C1 segment of cervical spinal cord (tissue), 14 donors: Measurements from ENCODE around the gene PLCG1.
A peak's percentile ranks its signal among the peaks of the same experiment; 100 is the strongest.

Experiments used
- DNase-seq, 14 donors: peaks; one replicate each; lab custom pipeline; 2025; lab: John Stamatoyannopoulos, UW

The PLCG1 gene

DNA sequence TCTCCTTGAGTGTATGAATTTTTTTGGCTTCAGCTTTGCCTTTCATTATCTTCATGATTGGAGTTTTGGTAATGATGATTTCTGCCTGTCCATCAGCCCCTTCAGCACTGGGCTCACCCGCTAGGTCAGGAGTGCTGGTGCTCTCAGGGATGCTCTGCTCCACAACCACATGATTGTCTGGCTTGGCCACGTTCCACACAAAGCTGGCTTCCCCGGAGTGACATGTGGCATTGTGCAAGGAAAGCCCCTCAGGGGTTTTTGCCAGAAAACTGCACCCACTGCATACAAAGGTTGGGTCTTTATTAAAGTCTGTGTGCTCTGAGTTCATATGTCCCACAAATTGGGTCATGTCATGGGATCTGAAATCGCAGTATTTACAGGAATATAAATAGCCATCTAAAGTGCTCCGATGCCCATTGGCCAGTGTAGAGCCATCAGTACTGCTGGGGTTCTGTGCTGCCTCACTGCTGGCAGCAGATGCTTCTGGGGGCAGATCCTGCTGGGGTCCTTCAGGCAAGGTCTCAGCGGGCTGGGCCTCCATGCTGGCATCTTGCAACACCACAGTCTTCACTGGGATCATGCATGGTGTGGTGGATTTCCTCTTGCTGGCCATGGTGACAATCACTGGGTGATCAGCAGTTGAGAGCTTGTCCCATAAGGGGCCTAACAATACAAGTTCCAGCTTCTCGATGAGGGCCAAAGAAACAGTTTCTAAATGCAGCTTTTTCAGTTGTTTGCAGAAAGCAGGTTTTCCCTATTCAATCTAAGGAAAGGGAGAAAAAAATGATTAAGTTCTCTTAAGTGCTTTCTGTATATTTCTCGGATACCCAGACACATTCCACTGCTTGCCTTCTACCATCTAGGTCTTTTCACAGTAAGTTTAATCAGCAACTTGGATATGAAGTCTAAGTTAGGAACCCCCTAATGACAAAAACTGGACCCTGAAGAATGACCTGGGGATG lies 67.2 kb downstream of the PLCG1 start:
- DNase-seq = peak in 3 of 14 donors; percentile 38 to 70 (median 53)

DNA sequence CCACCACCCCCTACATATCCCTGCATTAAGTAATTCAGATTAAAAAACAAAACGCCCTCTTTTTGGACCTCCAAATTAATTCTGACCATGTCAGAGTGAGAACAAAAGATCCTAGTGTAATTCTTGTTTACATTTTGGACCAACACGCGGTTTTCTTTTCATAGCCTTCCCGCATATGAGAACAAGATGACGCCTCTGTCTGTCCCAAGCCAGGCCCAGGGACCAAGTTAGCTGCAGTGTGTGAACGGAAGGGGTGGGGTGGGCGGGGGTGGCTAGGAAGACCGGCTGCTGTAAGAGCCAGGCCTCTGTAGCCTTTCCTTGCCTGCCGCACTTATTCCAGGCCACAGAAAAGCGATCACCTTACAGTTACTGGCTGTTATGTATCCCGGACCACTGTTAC lies 68.0 kb downstream of the PLCG1 start:
- peak in 10 of 14 donors; percentile 19 to 79 (median 51) for DNase-seq

DNA sequence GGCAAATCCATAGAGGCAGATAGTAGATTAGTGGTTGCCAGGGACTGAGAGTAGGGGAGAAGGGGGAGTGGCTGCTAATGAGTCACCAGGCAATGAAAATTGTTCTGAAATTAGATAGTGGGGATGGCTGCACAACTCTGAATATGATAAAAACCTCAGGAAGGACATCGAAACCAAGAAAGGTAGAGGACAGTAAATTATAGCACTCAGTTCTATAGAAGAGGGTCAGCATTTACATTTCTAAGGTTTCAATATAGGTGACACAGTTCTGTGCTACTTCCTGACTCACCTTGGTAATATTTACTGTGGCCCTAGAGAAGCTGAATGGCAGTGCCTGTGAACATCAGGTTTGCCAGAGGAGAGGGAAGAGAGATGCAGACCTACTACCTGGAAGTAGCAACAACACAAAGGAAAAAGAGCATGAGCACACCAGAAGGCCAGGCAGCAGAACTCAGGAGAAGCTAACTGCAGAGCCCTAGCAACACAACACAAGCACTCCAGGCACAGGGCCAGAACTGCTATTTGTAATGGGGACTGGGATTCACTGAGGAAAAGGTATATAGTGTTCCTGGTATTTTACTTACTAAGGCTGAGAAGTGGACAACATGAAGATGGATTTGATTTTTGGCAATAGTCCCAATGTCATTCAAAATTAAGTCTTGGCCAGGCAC lies 75.9 kb downstream of the PLCG1 start:
- peak in 2 of 14 donors; percentile 32 to 35 for DNase-seq

DNA sequence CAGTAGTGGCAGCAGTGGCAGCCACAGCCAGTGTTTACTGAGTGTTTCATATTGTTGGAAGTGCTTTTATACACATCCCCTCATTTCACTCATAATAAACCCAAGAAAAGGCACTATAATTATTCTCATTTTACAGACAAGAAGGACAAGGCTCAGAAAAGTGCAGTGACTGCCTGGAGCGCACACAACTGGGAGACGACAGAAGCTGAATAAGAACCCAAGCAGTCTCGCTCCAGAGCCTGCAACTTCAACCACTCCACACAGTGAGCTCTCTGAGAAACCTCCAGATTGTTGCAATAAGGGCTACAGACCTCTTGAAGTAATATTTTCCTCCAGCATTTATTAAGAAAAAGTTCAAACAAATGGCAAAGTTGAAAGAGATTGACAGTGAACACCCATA lies 76.9 kb downstream of the PLCG1 start:
- peak in 1 of 14 donors; percentile 16 for DNase-seq

DNA sequence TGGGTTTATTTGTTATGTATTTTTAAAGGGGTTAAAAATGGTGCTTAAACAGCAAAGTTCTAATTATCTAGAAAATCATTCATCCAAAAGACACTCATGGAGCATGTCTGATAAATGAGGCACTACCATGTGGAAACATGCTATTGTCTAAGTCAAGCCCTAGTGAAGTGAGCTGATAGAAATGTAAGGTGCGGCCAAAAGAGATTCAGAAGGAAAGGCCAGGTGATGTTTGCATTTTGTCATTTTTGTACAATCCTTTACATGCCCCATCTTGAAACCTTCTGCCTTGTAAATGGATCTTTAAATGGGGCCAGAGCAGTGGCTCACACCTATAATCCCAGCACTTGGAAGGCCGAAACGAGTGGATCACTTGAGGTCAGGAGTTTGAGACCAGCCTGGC lies 77.3 kb downstream of the PLCG1 start:
- no peak for DNase-seq

DNA sequence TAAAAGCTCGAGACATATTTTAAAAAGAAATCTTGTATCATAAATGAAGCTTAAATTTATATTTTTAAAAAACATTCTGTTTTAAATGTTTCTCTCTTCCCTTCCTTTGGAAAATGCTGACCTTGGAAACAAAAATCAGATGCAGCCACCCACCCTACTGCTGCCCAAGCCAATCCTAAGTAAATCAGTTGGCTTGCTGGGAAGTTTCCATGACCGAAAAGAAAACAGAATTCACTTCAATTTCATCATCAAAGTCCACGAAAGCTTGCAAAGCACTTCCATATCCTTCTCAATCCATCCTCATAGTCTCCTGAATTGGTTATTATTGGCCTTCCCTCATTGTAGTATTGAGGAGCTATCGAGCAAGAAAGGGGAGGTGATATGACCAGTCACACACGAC lies 80.1 kb downstream of the PLCG1 start:
- no peak for DNase-seq

DNA sequence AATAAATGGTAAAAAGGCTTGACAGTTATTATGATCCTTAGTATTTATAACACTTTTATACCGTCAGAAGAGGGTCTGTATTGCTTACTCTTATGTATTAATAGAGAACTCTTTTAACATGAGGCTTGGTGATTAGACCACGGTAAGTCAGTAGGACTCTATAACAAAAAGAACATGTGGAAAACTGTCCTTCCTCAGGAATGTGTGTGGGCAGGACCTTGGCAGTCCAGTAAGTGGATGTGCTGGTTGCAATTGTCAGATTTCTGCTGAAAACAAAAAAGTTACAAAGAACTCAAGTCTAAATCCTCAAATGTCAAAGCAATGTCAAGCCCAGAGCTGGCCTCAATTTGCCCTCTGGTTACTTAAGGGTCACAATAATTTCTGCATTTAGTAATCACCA lies 81.1 kb downstream of the PLCG1 start:
- DNase-seq = no peak

DNA sequence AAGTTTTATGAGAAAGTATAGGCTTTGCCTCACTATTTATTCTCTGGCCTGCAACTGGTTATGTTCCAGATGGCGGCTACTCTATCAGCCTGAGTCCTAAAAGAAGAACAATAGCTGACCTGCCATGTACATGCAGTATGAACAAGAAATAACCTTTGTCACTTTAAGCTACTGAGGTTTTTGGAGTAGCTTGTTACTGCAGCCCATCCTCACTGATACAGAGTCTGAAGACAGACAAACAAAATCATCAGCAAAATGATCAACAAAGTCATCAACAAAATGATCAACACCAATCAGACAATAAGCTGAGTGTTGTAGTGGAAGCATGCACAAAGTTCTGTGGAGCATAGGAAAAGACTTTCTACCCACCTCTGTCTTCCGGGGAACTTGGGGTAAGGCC lies 82.5 kb downstream of the PLCG1 start:
- DNase-seq = no peak

DNA sequence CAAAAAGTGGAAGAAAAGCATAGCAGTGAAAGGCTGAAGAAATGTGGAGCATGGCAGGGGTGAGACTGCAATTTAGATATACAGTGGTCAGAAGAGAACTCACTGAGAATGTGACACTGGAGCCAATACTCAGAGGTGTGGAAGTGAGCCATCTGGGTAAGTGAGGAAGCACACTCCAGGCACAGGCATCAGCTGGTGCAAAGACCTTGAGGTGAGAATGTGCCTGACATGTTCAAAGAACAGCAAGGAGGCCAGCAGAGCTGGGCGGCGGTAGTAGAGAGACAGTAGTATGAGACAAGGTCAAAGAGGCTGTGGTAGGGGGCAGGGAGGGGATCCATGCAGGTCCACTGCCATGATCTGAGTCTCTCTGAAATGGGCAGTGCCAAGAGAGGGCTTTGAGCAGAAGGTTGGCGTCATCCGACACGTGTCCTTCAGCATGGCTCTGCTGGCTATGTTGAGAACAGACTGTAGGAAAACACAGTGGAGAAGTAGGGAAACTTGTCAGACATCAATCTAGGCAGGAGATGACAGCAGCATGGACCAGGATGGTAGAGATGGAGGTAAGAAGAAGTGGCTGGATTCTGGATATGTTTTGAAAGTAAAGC lies 84.4 kb downstream of the PLCG1 start:
- peak in 5 of 14 donors; percentile 34 to 48 (median 46) for DNase-seq

DNA sequence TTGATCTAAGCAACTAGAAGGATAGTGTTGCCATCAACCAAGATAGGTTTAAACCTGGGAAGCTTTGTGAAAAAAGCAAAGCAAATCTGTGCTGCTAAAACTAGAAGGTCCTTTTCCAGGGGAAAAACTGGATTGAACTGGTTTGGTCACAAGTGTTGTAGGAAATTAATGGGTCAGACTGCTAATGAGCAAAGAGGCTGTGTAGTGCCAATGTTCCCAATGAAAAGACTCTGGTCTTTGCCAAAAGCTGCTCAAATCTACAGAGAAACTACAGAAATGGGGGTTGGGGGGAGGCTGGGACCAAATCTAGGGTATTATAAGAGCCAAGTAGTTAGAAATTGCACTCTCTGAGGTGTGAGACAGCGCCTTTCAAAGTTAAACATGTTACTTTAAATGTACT lies 85.0 kb downstream of the PLCG1 start:
- peak in 11 of 14 donors; percentile 25 to 90 (median 42) for DNase-seq

DNA sequence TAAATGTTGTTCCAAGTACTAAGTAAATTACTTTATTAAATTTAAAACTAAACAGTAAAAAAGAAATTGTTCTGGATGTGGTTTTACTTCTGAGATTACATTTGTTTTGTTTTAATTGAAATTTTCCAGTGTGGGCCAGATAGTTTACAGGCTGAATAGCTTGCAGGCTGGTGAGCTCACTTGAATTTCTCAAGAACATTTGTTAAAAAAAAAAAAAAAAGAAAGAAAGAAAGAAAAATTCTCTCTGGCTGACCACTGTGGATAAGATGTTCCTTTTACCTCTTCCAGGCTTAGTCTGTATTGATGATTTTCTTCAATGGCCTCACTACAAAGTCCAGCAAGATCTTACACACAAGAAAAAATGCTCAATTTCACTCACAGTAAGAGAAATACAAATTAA lies 85.4 kb downstream of the PLCG1 start:
- DNase-seq = no peak

DNA sequence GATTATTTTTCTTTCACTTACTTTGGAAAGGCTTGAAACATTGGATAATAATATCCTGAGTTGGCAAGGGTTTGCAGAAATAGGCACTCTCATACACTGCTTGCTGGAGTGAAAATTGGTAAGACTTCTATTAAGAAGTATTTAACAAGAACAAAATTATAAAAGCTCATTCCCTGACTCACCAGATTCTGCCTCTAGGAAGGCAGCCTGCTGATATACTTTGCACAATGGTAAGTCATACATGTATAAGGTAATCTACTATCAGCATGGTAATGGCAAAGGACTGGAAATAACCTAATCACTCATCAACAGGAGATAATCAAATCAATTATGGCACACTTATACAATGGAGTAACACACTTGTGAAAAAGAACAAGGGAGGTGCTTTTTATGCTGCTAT lies 85.8 kb downstream of the PLCG1 start:
- no peak for DNase-seq

DNA sequence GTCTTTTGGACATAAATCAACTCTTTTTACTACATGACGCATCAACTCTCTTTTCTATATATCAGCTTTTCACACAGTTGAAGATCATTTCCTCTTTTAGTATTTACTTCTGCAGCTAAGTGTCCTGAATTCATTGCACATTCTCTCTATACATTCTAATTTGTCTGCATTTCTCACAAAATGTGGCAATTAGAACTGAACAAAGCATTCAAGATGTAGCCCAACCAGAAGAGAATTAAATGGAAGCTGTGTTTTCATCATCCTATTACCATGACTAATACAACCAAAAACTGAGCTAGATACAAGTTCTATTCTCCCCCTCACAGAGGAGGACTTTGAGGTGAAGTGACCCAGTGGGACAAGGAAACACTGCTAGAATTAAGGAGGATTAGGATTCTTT lies 86.9 kb downstream of the PLCG1 start:
- no peak for DNase-seq

DNA sequence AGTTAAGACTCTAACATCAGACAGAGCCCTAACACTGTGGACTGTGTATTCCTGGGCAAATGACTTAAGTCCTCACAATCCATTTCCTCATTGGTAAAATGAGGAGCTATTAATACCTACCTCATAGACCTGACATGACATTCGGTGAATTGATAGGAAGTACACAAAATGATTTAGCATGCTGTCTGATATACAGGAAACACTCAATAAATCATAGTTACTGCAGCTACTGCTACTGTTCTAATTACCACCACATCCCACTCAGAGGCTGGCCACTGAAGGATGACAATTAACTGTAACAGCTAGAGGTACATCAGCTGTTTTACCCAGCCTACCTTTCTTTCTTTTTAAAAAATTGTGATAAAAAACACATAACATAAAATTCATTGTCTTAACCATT lies 87.7 kb downstream of the PLCG1 start:
- DNase-seq = no peak

DNA sequence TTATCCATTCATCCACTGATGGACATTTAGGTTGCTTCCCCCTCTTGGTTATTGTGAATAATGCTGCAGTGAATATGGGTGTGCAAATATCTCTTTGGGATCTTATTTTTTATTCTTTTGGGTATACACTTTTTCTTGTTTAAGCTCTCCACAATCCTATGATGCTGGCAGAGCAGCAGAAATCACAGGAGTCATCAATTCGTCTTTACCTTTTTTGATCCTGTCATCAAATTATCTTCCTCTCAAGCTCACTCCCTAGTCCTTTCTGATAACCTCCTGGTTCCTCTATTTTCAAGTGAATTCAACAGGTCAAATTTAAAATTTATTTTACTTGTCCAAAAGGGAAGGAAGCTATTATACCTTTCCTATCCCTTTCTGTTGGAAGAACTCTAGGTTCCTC lies 89.1 kb downstream of the PLCG1 start:
- DNase-seq = no peak
